ENCODE data around the gene ITGA7.

Gene ITGA7

DNA sequence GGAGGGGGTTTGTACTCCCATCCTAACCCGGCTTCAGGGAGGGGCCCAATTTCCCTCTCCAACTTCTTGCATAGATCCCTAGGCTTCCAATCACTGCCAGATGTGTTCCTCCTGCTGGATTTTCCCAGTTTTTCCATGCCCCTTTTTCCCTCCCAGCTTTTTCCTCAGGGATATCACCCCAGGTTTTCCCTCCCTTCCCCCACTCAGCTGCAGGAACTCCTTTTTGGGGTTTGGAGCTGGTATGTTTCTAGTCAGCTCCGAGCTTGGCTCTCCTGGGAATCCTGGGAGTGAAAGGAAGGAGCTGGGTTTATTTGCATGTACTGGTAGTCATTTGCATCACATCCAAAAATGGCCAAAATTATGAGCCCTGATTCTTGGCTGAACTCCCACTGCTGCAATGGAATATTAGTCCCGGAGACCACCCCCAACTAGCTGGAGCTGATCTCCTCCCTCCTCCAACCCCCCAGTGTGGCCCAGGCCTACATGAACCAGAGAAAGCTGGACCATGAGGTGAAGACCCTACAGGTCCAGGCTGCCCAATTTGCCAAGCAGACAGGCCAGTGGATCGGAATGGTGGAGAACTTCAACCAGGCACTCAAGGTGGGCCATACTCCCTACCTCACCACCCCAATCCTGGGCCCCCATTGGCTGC lies 11.0 kb upstream of the ITGA7 start:
- DNase-seq (ENCODE audit: low spot score), result no peak

DNA sequence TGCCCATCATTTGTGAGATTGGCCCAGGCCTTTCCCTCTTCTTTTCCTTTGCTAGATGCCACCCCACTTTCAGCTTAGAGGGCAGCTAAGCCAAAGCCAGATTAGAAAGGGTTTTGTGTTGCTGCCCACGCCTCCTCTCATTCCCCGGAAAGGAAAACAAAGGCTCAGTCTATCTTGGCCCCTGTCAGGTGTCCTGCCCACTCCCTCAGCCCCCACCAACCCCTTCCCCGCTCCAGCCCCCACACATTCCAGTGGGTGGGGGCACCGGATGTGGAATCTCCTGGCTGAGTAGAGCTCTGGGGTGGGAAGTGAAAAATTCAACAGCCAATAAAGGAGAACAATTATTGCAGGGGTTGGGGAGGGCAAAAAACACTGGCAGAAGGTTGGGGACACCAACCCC lies 10.3 kb upstream of the ITGA7 start:
- DNase-seq (ENCODE audit: low spot score), result no peak

DNA sequence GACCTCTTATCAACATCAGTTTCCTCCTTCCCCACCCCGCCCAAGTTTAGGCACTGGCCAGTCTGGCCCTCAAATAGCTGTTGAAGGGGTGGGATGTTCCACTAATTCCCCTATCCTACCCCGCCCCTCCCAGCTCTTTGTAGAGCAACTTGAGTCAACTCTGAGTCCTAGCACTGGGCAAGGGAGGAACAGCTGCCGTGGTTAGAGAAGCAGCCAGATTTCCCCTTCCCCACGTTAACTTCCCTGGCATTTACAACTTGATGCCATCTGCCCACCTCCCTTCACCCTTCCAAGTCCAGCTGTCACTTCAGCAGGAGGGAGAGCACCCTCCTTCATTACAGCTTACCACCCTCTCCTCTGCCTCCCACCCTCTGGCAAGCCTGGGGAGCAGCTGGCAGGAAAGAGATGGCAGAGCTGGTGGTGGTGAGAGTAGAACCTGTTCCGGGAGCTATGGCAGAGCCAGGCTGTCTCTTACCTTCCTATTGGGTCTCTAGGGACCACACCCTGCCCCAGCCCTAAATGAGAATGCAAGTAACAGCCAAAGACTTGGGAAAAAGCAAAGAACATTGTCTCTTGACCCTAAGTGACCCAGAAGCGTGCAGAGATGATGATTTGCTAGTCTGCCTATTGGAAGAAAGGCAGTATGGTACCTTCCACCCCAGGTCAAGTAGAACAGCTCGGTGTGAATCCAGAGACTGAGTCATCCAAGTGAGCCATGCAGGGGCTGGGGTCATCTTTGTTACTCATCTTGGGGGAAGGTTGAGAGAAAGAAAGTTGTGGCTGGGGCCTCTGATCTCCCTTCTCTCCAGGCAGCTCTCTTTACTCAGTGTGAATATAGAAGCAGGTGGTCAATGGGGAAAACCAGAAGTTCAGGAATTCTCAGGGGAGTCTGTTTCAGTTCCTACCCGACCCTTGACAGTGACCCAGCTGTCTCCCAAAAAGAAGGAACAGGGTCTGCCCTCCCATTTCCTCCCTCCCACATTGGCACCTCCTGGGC lies 9.6 kb upstream of the ITGA7 start:
- no peak for DNase-seq (ENCODE audit: low spot score)

DNA sequence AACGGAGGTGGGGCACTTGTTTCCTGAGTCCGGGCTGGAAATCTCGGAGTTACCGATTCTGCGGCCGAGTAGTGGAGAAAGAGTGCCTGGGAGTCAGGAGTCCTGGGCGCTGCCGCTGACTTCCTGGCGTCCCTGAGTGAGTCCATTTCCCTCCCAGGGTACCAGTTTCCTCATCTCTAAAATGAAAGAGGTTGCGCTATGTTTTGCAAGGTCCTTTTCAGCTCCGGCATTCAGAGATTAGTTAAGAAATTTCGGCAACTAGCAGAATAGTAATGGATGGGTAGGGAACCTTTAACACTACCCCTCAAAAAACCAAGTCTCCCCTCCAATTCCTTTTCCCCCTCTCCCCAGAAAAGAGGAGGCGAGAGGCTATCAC lies 8.9 kb upstream of the ITGA7 start:
- no peak for DNase-seq (ENCODE audit: low spot score)

DNA sequence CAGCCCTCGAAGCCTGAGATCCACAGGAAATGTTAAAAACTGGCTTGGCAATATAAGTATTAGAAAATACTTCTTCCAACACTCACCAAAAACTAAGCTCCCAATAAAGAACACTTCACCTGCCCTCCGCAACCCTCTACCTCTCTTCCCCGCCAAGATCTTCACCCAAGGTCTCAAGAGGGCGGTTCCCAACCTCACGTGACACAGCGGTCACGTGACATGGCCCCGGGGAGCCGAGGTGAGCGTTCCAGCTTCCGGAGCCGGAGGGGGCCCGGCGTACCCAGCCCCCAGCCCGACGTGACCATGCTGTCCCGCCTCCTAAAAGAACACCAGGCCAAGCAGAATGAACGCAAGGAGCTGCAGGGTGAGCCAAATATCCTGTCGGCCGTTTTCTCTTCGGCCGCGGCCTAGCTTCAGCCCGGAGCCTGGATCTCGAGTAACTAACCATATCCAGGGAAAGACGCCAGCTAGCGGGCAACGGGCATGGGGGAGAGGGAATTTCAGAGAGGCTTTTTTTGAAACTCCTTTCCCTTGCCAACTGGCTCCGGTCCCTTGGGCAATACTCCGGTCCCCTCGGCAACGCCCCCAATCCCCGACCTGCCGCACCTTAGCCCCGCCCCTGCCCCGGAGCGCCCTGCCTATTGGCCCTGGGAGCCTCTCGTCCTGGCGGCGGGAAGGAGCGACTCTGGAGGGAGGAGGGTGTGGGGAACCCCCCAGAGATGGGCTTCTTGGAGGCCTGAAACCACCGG lies 8.3 kb upstream of the ITGA7 start, which contains the start of gene BLOC1S1:
Gene BLOC1S1 (plus strand): TSS at position 214 of the 749 bp plus-strand sequence. CDS start 6 bp downstream, at position 220.
- DNase-seq (ENCODE audit: low spot score), result peak; percentile 95

DNA sequence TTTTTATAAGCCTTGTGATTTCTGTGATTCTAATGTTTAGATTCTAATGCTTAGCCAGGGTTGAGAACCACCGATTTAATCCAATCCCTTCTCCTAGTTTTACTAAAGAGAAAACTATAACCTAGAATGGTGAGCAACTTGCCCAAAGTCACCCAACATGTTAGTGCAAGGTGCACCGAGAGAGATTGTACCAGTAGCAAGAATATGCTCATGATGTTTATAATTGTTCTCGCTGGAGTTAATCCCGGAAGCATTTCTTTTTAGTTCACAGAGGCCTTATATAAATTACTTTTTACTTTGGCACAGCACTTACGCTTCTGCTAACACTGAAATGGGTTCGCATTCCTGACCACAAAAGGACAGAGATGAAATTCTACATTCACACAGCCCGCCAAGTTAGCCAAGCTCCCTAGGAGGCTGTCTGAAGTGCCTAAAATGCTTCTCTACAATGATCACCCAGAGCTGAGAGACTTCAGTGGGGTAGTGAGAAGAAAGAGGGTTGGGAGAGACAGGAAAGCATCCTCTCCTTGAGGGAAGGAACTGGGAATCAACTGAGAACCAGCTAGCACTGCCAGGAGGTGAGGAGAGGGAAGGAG lies 7.6 kb upstream of the ITGA7 start:
- DNase-seq (ENCODE audit: low spot score), result no peak

DNA sequence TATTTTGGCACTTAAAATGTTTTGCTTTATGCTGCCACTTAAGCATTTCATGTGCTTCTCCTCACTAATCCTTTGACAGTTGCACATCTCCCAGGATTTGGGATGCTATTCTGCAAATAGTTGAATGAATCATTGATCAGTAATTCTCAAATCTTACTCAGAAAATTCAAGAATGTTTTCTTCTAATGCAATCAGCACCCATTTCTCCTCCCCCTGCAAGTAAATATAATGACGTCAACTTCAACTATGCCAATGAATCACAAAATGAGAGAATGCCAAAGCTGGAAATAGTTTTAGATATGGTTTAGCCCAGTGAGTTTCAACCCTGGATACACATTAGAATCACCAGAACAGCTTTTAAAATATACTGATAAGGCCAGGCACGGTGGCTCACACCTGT lies 6.0 kb upstream of the ITGA7 start:
- no peak for DNase-seq (ENCODE audit: low spot score)

DNA sequence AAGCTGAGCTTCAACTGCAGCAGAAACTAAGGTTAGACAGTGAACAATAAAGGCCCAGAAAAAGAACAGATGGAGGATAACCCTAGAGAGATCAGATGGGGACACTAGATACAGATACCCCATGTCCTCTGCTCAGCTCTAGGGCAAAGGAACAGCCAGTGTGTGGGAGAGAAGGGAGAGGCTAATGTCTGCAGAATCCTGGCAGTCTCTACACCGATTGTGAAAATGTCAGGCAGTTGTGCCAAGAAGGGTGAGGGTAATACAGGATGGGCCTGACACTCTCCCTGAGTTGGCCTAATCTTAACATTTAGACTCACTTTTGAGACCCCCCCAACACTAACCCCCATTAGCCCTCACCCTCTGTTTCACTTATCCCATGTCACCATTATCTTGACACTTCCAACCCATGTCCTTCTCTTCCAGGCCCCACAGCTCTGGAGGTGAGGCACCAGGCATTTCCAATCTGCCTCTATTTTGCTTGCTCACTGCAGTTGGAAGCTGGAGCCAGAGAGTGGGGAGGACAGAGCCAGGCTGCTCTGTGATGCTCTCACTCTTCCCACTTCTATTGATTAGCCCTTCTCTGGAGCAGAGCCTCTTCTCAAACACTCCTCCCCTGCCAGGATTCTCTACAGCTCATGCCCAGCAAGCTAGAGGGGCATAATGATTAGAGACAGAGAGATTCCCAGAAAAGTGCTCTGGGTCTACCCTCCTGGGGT lies 5.2 kb upstream of the ITGA7 start:
- no peak for DNase-seq (ENCODE audit: low spot score)

DNA sequence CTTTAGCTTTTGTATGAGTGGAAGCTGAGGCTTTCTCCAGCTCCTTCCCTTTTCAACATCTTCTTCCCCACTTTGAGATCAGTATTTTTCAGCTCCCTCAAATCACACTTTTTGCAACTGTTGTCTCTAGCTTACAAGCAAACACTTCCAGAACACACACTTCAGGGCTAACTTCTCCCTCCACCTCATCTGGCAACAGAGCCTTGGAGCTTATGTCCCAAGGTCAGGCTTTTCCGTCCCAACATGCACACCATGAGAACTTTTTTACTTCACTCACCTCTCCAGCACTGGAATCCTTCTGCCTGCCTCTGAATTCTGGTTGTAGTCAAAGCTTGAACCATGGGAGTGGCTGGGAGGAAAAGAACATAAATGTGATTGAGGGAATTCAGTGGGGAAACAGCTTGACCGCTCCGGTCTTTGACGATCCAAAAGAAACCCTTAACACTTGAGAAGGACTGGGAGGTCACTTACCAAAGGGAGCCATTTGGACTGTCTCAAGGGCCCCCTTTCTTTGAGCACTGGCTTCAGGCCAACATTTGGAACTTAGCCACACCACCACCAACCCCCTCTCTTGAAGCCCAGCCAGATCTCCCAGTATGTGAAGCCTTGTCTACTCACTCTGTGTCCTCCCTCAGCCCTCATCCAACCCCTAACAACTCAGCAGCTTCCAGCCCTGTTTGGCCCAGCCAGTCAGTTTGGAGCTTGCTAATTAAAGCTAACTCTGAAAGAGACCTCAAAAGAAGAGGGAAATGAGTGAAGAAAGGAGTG lies 4.3 kb upstream of the ITGA7 start:
- no peak for DNase-seq (ENCODE audit: low spot score)

DNA sequence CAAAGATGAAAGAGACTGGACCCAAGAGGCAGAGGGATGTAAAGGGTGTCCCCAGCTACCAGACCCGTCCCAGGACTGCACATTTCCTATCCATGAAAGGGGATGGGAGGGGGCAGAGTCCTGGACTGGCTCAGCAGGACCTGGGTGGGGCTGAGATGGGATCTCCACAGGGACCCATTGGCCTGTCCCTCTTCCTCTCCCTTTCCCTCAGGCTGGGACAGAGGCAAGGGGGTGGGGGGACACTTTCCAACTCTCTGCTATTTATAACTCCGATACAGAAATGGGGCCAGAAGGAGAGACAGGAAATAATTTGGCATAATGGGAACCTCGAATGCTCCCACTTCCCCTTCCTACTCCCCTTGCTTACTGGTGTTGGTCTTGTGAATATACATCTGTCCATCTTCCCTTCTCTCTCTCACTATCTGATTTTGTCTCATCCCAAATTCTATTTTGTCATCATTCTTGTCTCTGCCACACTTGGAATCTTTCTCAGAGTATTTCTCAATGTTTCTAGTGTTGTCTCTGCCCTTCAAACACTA lies 1.1 kb upstream of the ITGA7 start:
- DNase-seq (ENCODE audit: low spot score), result no peak

DNA sequence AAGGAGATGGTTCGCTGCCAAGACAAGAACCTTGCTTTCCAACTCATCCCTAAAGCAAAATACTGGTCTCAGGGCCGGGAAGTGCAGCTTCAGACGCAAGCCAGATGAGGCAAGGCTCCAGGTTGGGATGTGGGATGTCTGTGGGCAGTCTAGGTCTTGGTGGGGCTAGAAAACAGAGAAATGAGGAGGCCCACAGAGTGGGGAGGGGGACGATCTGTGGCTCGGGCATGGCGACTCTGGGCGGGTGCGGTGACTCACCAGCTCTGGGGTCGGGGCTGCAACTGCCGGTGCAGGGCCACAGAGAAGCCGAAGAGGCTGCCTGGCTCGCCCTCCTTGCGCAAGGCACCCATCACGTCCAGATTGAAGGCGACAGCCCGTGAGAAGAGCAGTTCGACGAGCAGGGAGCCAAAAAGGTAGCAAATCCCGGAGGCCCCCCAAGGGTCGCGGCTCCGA lies 459 bp downstream of the ITGA7 start:
- no peak for DNase-seq (ENCODE audit: low spot score)

DNA sequence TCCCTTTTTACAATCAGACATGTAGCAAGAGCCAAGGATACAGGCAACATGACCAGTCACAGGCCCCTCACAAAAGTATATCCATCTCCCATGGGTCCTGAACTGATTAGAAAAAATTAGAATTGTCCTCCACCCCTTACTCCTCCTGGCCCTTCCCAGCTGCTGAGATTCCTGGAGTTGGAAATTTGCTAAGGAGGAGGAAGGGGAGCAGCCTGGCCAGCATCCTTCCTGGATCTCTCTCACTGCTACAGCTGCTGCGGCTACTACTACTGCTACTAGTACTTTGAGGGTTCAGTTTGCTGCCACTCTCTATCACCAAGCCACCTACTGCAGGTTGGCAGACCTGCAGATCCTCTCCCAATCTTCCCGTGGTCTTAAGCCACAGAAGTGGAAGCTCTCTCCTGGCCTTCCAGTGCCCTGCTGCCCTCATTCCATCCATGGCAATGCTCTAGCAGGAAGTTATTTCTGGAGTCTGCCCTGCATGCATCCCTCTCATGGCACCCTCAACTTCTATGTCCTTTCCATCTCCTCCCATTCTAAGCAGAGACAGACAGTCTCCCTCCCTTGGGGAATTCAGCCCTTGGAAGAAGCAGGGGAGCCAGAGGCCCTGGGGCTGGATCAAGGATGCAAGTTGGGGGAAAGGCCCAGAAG lies 1.0 kb downstream of the ITGA7 start:
- no peak for DNase-seq (ENCODE audit: low spot score)

DNA sequence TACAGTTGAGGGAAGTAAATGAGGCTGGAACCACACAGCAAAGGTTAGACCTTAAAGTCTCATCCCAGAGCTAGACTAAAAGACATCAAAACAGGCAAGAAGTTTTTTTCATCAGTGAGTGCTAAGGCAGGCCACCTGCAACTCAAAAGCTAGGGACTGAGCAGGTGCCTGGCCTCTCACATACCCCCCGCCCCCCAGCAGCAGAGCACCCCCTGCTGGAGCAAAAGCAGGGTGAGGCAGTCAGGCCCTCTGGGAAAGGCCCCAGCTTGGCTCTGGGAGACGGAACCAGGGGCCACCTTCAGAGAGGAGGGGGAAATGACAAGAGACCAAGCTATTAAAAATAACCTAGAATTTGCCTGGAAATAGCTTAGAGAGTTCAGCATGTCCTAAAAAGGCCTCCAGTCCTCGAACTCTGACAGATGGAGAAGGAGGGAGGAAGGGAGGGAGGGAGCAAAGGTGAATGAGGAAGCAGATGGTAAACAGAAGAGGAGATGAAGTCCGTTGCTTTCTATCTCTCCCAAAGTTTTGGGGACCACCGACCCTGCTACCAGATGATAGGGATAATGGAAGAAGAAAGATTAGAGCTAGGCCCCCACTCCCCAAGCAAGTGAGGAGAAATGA lies 1.8 kb downstream of the ITGA7 start:
- no peak for DNase-seq (ENCODE audit: low spot score)

DNA sequence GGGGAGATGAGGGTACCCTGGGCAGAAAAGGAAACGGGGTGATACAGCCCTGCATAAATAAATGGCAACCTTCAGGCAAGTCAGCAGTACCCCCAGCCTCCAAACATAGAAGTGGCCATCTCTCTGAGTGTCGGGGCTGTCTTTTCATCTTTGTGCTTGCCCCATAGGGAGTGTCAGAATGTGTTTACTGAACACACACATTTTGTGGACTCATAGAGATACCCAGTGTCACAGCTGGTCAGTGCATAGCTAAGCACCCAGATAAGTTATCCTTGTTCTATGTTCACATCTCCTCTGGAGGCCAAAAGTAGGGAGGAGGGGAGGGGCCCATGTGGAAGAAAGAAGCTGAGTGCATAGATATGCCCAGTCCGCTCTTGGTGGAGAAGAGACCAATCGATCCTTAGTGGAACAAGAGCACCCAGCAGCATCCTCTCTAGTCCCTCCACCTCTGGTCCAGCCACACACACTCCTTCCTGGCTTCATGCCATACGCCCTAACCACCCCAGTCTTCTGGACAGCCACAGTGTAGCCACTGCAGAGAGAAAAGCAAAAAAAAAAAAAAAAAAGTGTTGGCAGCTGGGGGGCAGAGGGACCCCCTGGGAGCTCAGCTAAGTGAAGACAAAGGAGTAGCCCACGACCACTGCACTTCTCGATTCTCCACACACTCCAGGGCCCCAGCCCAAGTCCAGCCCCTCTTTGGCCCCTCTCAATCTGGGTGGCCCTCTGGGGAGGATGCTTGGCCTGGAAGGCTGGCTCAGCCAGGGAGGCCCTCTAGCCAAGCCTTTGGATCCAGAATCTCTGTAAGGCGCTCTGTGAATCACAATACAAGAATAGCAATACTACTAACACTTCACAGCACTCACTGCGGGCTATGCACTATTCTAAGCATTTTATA lies 2.6 kb downstream of the ITGA7 start:
- DNase-seq (ENCODE audit: low spot score), result no peak

DNA sequence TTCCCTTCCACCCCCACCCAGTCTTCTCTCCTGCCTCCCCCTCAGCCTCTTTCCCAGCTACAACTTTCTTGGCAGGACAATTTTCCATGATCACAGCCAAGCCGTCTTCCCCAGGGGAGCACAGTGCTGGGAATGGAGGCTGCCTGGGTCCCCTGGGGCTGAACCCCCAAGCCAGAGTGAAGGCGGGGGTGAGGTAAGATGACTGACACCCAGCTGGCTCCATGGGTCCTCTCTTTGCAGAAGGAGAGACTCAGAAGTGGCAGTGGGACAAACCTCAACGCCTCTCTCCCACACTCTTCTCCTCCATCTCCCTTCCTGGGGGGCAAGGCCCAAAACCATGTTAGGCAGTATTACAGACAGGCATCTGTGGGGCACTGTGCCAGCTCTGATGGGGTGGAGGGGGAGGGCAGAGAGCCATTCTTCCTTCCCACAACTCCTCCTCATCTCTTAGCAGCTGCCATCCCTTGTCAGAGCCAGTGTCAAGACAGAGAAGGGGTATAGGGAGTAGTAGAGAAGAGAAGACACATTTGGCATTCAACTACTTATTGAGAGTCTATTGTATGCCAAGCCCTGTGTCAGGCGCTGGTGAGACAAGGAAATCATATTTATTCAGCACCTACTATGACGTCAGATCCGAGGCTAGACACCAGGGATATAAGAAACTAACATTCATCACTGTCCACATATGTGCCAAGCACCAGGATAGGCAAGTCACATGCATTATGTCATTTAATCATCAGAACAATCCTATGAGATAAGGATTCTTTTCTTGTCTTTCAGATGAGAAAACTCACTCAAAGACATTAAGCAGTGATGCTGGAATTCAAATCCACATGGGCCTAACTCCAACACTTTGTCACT lies 3.6 kb downstream of the ITGA7 start:
- no peak for DNase-seq (ENCODE audit: low spot score)

DNA sequence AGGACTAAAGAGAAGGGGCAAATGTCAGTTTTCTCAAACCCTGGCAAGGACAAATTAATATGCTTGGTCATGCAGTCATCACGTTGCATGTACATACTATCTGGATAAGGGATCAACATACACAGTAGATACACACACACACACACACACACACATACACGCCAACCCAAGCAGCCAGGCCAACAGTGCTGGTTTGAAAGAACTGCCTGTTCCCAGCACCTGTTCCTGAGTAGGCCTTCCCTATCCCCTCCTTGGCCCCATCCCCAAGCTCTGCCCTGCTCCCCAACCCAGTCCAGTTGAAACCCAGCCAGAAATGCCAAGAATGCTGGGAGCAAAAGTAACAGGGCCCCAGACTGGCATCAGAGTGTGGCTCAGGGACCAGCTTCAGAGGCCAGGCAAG lies 4.4 kb downstream of the ITGA7 start:
- DNase-seq (ENCODE audit: low spot score), result no peak

DNA sequence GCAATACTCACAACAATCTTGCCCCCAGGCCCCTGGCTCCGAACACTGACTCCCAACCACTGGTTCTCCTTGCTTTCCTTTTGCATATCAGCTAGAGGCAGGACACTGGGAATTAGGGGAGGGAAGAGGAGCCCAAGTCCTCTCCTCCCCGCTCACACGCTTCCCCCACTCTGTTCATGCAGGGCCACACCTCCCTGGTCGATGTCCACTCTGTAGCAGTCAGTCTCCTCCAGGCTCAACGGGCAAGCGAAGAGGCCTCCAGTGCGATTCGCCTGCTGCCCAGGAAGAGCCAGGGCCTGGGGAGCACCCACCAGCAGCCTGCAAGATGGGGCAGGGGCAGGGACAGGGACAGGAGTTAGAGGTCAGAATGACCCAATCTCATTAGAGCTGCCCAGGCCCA lies 4.8 kb downstream of the ITGA7 start:
- DNase-seq (ENCODE audit: low spot score), result no peak

Measured in LoVo (cell line).